Body of pancreas (tissue), 4 donors: ENCODE results near the gene DHRS1.

Experiments
- POLR2A ChIP-seq, 3 donors: fragments of 450-650 bp; IDR thresholded peaks; one replicate each; pipeline ENCODE4 v1.6.1; 2016; ENCODE audit warnings: antibody characterized with exemption in 3 of 3, mild to moderate bottlenecking in 2 of 3
- TF ChIP-seq, protein P1 (sequence below), 7 experiments: fragments of 450-650 bp in 4 of 7; fragments of 200-600 bp in 3 of 7; sonication (generic) in 3 of 7; IDR thresholded peaks; one replicate each; pipeline ENCODE4 v1.5.1; 2016 to 2019; ENCODE audit warnings: antibody characterized with exemption in 7 of 7

DNA sequence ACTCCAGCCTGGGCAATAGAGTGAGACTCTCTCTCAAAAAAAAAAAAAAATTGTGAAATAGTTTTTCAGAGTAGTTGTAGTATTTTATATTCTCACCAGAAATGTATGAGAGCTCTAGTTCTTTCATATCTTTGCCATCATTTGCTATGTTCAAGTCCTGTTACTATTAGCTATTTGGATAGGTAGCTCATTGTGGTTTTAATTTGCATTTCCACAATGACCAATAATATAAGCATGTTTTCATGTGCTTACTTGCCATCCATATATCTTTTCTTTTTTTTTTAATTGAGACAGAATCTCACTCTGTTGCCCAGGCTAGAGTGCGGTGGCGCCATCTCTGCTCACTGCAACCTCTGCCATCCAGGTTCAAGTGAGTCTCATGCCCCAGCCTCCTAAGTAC lies 48.6 kb upstream of the DHRS1 start:
- TF ChIP-seq, protein P1, sequence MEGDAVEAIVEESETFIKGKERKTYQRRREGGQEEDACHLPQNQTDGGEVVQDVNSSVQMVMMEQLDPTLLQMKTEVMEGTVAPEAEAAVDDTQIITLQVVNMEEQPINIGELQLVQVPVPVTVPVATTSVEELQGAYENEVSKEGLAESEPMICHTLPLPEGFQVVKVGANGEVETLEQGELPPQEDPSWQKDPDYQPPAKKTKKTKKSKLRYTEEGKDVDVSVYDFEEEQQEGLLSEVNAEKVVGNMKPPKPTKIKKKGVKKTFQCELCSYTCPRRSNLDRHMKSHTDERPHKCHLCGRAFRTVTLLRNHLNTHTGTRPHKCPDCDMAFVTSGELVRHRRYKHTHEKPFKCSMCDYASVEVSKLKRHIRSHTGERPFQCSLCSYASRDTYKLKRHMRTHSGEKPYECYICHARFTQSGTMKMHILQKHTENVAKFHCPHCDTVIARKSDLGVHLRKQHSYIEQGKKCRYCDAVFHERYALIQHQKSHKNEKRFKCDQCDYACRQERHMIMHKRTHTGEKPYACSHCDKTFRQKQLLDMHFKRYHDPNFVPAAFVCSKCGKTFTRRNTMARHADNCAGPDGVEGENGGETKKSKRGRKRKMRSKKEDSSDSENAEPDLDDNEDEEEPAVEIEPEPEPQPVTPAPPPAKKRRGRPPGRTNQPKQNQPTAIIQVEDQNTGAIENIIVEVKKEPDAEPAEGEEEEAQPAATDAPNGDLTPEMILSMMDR (IDR thresholded peaks at IDR 0.05): no peak
- no peak for TF ChIP-seq POLR2A (IDR thresholded peaks at IDR 0.05)
